HG03439 (cell line): ENCODE measurements around the gene ZFAND3.
A peak's percentile ranks its signal among the peaks of the same experiment; 100 is the strongest.

ENCODE experiments used
- ATAC-seq: cut with Tn5 transposase; IDR thresholded peaks from one replicate; pipeline ENCODE4 v1.9.1; 2021; ENCODE audit warnings: mild to moderate bottlenecking, moderate library complexity; ENCODE audit not compliant: unreplicated experiment

ZFAND3 gene

DNA sequence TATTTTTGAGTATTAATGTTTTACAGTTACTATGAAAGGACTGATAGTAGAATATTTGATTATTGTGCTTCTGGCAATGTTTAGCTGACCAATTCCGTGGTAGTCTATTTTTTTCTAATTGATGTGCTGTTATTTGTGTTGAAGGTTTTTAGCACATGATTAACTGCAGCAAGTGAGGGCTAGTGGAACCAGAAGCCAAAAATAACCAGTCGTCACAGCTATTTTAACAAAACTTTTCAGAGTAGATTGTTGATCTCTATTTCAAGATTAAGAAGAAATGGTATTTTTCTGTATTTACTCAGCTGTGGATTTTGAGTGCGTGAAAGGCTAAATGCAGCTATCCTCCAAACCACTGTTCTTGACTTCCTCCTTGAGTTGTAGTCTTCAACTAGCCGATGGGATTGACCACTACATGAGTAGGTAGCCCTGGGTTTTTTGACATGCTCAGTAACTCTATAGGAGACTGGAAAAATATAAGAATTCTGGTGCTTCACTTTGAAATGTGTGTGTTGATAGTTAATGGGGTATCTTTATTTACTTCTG lies 258.0 kb downstream of the ZFAND3 start:
- ATAC-seq = no peak

DNA sequence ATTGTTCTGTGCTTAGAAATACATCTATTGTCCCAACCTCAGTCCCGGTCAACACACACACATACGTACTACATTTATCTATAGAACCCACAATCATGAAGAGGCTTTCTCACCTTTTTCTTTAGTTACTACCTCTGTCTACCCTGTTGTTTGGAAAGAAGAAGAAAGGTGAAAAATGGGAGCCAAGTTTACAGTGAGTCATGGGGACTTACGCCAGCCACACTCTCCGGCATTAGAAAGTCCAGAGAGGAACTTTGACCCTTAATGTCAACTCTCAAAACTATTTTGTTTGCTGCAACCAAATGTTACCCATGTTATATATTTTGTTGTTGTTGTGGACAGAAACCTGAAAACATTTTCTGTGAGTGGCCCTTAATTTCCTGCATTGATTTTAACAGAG lies 259.1 kb downstream of the ZFAND3 start:
- no peak for ATAC-seq

GRCh38 chr6:38079107-38079506 lies 259.6 kb downstream of the ZFAND3 start:
- ATAC-seq = no peak

DNA sequence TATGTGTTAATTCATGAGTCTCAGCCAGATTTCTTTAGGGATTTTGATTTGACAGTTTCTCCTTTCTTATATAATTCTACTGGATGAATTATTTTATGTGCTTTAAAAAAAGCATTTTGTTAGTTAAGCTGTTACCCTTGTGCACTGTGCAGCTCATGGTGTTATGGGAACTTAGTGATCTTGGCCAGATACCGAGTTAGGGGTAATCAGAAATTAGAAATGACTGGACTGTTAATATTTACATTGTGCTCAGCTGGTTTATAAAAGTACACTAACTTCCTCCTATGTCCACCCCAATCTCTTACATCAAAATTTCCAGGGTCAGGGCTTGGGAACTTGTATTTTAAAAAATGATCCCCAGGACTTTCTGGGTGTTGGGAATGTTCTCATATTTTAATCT lies 260.0 kb downstream of the ZFAND3 start:
- ATAC-seq = no peak

- ATAC-seq = no peak
These were observed 260.8 kb downstream of the ZFAND3 start for GRCh38 chr6:38080360-38080759.

DNA sequence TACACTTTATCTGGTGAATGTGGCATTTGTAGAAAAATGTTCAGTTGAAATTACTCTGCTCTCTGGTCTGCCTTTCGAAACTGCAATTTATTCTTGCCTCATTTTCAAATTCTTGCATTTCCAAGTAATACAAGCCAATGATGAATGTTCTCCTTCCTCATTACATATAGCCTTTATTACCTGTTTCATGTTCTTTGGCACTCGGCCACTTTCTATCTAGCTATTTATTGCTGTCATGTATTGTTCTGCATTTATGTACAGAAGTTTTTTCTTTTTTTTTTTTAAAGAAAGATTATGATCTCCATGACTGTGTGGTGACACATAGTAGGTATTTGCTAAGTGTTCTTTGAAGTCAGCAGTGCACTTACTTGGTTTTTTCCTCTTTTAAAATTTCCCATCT lies 261.4 kb downstream of the ZFAND3 start:
- no peak for ATAC-seq

DNA sequence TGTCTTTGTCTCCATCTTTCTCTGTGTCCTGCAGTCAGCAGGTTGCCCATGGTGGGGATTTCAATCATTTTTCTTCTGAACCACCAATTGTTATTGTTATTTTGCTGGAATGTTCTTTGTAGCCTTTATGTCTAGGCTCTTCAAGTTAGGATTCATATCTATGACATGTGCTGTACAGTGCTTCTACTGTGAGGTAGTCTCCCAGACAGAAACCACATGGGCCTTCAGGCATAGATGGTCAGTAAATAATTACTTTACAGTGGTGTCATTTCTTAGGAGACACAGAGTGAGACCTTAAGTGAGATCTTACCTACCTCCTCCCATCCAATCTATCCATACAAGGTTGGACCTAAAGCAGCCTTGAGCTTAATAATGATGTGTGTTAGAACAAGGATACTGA lies 265.5 kb downstream of the ZFAND3 start:
- no peak for ATAC-seq

GRCh38 chr6:38086346-38086745 lies 266.8 kb downstream of the ZFAND3 start:
- ATAC-seq = no peak

- ATAC-seq = no peak
These were observed 268.5 kb downstream of the ZFAND3 start for GRCh38 chr6:38088010-38088409.

DNA sequence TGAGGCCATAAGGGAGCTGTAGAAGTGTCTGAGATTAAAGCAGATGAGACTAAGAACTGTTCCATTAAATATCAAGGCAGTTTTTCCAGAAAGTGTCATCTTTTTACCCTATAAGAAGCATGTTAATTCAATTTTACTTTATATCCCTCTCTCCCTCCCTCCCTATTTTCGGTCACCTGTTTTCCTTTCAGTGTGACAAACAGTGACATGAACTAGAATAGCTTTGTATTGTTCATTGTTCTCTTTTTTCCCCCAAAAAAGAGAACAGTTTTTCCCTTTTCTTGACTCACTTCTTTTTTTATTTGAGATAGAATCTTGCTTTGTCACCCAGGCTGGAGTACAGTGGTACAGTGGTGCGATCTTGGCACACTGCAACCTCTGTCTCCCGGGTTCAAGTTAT lies 269.3 kb downstream of the ZFAND3 start:
- no peak for ATAC-seq

DNA sequence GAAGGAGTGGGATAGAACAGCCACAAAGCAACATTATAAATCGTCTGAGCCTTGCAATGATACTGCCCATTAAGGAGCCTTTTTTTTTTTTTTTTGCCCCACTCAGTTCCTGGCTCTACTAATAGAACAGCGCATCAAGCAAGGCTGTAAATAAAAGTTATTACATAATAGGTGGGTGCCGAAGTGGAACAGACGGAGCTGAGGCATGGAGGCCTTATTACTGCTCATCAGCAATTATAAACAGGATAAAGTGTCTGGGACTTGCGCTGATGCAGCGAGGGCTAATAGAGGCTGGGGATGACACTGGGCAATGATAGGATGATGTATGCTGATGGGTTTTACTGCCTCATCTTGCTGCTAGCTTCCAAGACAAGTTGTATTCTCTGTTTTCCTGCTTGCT lies 272.1 kb downstream of the ZFAND3 start:
- no peak for ATAC-seq

GRCh38 chr6:38092465-38092864 lies 272.9 kb downstream of the ZFAND3 start:
- ATAC-seq = no peak

- no peak for ATAC-seq
These were observed 273.4 kb downstream of the ZFAND3 start for GRCh38 chr6:38092964-38093363.

GRCh38 chr6:38095054-38095453 lies 275.5 kb downstream of the ZFAND3 start:
- no peak for ATAC-seq

DNA sequence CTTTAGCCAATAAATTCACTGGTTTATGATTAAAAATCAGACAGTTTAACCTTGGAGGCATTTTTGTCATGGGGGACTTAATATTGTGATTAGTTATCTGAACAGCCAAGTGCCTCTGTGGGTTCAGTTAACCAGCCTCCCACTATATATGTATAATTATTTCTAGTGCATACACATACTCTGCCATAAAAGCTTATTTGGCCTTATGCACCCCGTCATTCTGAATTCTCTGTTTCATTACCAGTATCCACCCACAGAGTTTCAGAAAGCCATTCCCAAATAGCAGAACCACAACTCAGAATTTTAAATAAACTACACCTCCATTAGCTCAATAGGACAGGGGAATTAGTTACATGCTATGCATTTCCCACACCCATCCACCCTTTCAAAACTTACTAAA lies 279.7 kb downstream of the ZFAND3 start:
- no peak for ATAC-seq

DNA sequence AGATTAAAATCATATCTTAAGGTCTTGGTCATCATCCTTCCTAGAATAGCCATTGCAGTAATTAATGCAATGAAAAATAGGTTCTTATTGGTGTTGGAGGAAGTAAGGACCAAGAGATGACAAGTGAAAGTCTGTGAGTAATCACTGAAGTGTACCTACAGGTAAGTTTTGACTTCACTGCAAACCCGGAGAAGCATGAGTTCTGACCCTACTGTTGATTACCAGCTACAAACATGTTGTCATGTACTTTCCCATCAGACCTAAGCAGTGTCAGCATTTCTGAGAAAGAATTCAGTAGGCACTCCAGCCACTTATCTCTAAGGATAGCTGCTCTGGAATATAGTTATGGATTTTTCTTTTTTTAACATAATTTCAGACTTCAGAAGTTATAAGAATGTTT lies 280.9 kb downstream of the ZFAND3 start:
- ATAC-seq = peak; percentile 59

DNA sequence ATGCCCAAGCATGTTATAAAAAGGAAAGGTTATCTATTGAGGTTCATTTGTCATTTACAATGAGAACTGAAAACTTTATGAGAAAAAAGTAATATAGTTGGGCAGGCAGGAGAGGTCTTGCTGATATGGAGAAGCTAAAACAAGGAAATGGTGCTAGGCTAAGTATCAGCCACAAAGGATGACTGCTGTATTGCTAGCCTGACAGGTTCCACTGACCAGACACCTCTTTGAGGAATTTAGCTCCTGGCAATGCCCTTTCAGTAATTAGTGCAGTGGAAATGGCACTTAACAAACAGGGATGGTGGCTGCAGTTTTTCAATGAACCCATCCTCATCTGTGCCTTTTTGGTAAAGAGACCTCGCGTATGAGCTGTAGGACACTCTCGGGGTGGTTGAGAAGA lies 284.4 kb downstream of the ZFAND3 start:
- no peak for ATAC-seq

DNA sequence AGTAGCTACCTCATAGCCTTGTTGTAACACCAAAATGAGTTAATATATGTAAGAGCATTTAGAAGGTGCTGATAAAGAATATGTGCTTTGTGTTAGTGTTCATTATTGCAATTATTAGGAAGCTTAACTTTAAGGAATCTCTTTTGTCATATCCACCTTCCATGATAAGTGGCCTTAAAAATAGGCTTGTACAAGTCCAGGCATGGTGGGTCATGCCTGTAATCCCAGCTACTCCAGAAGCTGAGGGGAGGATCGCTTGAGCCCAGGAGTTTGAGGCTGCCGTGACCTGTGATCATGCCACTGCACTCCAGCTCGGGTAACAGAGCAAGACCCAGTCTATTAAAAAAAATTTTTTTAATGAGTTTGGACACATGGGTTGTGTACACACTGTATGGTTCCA lies 285.5 kb downstream of the ZFAND3 start:
- ATAC-seq = no peak

DNA sequence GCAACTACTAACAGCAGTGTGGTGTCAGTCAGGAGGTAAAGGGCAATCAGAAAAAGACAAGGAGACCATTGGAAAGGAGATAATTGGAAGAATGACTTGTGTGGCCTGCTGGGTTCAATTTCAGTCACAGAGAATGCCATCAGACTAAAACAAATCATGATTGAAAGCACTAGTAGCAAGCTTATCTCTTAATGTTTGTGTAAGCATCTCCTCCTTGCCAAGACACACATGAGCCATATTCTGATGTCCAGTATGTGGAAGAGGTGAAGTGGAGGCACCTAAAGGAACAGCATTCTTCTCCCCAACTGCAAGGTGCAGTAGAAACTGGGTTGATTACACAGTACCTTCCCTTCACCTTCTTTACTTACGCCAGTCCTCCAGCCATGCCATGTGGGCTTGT lies 287.5 kb downstream of the ZFAND3 start:
- ATAC-seq = no peak

DNA sequence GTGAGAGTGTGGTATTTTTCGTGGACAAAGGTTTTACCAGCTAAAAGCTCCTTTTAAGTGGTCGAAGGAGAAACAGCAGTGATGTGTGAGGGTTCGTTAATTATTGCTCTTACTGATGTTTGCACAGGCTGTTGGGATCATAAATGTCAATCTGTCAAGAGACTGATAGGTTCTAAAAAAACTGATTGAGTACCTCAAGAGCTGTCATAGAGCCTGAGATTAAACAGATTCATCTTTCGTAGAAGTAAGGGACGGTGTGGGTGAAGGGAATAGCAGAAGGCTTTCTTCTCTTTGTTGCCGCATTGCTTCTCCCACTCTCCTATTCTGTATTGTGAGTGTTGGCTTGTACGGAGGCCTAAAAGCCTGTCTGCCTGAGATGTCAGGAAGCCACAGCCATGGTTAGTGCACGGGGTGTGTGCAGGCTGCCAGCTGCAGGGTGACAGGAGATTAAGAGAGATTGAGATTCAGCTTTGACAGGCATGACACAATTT lies 291.0 kb downstream of the ZFAND3 start:
- ATAC-seq = no peak

DNA sequence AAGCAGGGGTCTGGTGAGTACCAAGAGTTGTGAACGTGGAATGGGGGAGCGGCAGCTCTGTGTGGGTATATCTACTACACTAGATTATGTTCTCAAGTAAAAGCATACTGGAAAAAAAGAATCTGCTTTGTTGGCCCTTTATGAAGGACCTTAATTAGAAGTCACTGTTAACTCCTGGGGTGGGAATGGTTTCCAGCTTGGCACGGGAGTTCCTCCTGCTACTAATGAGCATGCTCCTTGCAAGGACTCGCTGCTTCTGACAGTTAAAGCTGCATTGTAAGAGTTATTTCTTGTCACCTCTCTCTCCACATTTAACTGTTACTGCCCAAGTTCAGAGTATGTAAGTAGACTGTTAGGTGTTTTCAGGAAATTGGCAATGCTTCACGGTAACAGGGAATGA lies 292.7 kb downstream of the ZFAND3 start:
- ATAC-seq = no peak

GRCh38 chr6:38113825-38114576 lies 294.5 kb downstream of the ZFAND3 start:
- no peak for ATAC-seq
